HT1080 (cell line): Measurements from ENCODE around the gene SOBP. TPM values are rescaled to one million over a fixed set of nuclear protein-coding genes. Genes with fewer than 3 reads are reported as not detected.

Experiments used
- DNase-seq: peaks from one replicate; pipeline ENCODE4 v3.0.0-alpha.2; 2015; ENCODE audit warnings: low read depth
- total RNA-seq: library from RNA; depleted of rRNA; stranded (reverse); fragments of >200 nt; shearing (Covaris generic); gene quantifications from 2 replicates; pipeline ENCODE4 v1.2.3, GENCODE V29; 2014

The SOBP gene
- total RNA-seq, 1 experiment from 2014 or later = 1.9 TPM

DNA sequence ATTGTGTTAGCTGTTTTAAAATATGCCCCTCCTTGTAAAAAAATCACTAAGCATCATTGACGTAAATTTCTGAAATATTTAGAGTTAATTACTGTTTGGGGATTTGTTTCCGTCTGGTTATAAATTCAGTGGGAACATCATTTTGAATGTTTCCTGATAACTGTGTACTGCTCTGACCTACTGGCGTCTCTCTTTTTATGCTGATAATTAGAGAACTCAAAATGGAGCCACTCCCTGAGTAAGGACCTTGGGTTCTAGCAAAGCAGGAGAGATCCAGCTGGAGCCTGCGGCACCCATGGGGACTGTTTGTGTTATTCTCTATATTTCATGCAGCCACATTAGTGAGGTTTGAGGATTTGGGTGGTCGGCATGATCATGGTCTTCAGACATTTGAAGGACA is 124.9 kb downstream of the SOBP start:
- no peak for DNase-seq

DNA sequence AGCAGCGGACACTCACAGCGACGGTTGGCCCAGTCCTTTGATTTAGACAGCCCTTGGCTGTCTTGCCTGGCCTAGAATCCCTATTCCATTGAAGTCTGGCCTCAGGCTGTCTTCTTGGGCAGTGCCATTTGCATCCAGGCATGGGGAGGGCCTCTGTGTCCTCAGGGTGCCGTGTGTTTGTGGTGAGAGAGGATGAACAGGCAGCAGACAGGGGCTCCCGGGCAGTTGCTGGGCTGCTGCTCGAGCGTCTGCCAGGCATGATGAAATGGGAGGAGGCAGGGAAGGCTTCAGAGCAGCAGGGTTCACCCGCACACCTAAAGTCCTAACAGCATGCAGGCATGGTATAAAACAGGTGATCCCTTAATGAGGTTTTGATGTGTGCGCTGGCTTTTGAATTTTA is 126.9 kb downstream of the SOBP start:
- no peak for DNase-seq

DNA sequence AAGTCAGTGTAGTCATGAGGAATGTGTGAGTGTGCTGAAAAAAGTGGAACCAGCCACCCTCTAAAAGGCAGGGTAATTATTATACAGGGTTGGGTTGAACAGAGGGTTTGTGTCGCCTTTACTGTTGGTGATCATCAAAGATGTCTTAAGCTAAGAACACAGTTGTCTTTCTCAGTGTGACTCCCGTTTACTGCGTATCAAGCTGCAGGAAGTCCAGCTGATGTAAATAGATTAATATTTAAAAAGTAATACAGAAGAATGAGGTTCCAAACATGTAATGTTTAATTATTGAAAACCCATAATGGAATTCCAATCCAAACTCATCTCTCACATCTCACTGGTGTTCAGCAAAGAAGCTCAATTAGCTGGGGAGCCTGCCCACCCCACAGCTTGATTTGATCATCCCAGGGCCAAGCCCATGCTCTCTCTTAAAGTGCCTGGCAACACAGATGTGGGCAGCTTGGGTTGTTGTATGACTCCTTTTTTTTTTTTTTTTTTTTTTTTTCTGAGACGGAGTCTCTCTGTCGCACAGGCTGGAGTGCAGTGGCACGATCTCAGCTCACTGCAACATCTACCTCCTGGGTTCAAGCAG is 127.5 kb downstream of the SOBP start:
- DNase-seq = no peak

DNA sequence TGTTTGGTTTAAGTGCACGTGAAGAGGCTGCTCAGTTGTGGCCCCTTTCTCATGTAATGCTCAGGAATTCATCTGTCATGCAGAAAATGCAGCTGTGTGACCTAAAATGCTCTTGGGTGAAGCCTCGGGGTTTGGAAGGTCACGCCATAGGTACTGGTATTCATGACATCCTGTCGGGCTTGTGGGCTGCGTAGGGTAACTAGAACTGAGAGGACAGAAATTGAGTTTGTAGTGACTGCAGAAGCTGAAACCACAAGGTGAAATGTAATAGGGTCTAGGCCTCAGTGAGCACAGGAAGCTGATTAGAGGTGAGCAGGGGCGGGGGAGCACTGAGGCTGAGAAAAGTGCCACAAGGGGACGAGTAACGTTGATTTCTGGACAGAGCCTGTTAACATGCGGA is 128.8 kb downstream of the SOBP start:
- DNase-seq = no peak

DNA sequence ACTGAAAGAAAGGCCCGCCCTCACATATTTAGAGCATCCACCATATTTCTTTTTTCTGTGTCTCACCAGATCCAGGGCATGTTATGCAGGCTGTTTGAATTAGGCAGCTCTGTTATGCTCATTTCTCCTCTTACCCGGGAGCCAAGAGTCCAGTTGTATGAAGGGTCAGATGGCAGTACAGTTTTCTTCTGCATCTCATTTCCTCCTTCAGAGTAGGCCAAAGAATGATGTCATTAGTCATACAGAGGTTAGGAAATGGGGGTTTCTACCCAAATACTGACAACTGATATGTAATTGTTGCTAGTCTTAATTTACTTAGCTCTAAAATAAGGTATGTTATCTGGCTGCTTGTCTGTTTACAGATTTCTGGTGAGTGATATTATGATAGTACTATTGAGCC is 130.8 kb downstream of the SOBP start:
- peak; percentile 17 for DNase-seq

DNA sequence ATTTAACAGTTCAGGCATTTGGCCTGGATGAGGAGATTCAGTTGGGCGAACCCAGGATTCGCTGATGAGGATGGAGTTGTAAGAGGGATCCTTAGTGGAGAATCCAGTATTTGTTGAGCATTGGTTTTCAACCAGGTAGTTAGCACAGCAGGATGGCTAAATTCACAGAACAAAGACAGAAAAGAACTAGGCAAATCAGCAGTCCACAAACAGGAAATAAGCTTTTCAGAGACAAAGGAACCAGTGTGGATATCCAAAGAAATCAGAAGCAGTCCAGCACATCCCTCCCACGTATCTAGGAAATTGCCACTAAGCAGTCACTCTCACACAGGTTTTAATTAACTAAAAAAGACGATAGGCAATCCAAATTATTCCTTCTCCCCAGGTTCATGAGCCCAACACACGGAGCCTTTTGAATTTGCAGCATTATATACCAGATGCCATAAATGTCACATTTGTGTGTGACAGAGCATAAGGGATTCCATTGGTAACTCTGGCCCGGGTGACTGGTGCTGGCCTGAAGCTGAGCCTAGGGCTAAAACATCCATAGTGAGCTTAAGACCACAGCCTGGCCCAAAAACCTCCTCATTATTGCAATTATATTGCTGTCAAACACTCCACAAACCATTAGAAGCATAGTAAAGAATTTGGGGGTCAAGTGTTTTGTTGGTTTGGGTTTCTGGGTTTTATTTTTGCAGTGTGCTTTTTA is 131.5 kb downstream of the SOBP start:
- DNase-seq = no peak

DNA sequence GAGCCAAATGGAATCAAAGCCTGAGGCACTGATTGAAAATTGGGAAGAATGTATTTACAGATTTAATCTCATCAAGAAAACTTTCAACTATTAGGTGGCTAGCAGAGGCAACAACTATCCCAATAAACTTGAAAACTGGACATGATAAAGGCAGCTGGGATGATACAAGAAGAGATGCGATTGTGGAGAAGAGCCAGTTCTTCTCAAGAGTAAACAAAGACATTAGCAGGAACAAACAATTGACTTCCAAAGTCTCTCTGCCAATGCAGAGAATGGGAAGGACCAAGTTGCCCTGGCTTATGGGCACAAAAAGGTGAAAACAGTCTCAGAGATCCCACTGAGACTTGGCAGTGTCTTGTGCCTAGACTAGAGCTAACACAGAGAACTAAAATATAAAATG is 132.4 kb downstream of the SOBP start:
- DNase-seq = no peak

DNA sequence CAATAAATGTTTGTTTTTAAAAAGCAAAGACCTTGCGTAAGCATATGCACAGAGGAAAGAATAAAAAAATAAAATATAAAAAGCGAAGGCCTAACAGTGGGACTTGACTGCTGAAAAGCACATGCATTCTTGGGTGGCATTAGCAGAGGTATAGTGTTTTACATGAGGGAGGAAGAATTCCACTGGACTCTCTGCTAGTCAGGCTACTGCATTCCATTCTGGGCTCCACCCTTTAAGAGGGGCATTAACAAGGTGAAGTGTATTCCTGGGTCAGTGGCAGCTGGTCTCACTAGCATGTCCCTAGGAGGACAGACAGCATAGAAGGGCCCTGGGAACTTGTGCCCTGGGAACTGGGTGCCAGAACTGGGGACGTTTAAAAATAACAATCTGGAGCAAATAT is 134.1 kb downstream of the SOBP start:
- no peak for DNase-seq

DNA sequence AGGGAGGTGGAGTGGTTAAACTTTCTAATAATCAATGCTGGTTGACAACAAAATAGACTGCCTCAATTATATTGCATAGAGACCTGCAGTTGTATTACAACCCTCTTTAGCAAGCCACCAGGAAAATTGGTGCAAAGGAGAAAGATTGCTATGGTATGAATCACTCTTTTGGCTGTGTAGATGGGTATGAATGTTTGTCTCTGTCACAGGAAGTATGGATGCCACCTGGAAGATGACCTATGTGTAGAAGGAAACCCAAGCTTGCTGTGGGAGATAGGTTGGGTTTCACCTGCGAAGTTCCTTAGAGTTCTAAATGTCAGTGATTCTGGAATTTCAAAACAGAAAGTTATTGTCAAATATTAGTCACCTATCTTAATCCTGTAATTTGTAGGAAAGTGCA is 134.6 kb downstream of the SOBP start:
- peak; percentile 75 for DNase-seq

DNA sequence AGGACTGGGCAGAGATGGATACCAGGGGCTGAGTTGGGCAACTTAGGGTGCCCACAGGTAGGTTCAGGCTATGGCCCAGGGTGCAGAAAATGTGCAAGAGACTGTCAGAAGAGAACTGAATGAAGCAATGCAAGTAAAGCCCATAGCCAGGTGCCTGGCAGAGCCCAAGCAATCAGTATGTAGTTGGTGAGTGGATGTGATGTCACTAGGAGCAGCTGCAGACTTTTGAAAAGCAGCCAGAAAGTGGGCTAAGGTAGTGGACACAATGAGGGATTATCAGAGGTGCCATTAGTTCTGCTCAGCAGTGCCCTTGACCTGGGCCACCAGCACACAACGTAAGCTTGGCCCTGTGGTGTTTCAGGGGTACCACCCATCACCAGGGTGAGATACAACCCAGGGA is 135.3 kb downstream of the SOBP start:
- no peak for DNase-seq

DNA sequence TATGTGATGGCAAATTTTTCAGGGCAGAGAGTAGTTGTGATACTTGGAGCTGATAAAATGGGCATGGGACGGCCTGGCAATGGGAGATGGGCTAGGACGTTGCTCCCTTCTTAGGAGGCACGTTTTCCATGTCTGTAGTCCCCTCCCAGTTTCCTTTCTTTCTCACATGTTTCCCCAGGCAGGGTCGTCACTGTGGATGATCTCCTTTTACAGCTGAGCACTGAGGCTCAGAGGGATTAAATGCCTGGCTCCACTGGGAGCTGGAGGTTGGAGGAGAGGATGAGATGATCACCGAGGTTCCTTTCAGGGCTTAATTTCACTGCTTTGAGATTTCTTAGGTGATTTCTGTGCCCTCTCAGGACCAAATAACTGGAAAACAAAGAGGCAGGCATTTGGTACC is 136.7 kb downstream of the SOBP start:
- no peak for DNase-seq

DNA sequence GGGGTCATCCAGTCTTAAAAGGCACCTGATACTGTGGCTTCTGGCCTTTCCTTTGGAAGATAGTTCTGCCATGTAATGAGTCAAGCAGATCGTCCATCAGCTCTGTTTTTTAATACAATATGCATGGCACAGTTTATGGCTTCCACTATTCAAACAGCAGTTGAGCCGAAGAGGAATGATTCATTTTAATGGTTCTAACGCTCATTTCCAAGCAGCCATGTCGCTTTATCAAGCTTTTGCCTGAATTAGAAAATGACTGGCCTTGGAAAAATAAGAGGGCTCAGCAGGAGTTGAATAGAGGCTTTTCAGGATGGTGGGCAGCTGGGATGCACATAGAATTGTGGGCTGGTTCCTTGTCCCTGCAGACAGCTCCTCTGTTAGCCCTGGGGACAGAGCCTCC is 138.1 kb downstream of the SOBP start:
- no peak for DNase-seq

DNA sequence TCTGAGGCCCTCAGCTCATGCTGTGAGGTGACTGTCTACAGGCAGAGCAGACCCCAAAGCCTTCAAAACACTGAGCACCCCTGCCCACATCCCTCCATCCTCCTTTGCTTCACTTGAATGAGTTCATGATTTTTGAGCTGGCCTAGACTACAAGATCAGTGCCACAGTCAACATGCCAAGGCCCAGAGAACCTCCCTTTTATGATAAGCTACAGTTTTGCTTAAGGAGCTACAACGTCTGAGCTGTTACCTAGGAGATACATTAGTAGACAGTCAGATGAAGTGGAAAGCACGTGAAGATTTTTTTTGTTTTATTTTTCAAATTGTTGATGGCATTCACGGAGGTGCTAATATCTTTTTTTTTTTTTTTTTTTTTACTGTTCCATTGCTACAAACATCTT is 139.0 kb downstream of the SOBP start:
- no peak for DNase-seq

DNA sequence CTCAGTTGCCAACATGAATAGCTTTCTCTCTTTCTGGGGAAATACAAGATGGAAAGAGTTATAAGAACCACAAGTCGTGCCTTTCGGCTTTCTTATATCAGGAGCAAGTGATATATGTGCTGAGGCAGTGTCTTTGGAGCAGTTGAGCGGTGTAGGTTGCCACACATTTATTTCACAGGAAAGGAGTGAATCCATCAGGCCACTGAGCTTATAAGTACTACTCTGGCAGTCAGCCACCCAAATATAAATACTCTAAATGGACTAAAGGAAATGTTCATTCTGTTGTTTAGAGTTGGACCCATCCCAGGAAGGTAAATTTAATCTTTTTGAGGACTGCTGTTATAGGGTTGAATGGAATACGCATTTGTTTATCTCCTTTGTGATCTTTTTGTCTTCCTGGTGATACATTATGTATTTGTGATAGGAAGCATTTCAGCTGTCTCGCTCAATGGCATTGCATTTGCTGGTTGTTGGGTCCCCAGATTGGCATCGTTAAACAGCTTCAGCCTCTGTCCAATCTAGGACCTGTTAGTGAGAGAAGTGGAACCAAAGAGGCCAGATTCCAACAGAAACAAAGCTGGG is 139.7 kb downstream of the SOBP start:
- DNase-seq = no peak

DNA sequence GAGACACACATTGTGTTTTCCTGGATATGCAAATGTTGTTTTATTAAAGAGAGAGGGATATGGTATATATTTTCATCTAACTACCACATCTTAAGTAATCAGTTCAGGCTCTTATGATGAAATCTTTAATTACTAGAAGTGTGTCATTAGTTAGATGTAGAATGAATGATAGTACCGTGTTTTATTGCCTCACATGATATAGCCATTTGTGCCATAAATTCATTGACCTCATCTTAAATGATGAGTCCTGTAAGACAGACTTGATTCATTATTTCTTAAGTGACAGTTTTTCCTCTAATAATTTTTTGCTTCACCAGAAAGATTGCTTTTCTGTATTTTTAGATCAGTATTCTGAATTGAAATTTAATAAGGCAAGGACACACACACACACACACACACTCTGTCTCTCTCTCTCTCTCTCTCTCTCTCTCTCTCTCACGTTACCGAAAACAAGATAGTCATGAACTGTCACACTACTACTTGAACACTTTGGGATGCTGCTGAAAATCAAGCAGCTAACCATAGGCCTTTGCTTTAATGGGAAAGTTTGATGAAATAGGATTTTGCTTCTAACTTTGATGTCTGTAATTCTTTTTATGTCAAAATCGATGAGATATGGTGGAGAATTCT is 140.5 kb downstream of the SOBP start:
- no peak for DNase-seq

DNA sequence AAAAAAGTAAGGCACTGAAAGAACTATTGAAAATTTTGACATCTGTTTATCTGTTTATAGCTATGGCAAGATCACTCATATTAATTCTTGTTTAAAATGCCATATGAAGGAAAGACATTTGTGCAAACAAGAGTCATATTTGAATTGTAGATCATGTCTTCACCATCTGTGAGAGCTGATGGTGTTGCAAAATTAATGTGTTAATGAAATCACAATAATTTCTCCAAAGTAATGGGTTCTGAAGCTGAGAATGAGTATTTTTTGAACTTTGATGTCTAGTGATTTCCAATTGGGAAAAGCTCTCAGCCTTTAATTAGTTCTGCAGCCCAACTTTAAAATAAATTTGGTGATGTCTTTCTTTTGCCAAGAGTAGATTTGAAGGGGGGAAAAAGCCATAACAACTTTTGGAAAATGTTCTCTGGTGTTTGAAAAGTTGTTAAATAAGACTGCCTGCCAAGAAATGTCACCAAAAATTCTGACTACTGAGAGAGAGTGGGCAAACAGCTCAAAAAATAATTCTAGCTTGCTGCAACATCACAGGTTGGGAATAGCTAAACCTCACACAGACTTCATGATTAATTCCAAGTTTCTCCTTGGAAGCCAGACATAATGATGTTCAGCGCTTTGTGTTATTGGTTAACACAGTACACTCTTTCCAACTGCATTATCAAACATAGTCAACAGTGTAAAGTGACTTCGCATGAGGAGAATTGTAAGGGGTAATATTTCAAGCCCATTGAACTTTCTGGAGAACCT is 142.6 kb downstream of the SOBP start:
- DNase-seq = no peak

DNA sequence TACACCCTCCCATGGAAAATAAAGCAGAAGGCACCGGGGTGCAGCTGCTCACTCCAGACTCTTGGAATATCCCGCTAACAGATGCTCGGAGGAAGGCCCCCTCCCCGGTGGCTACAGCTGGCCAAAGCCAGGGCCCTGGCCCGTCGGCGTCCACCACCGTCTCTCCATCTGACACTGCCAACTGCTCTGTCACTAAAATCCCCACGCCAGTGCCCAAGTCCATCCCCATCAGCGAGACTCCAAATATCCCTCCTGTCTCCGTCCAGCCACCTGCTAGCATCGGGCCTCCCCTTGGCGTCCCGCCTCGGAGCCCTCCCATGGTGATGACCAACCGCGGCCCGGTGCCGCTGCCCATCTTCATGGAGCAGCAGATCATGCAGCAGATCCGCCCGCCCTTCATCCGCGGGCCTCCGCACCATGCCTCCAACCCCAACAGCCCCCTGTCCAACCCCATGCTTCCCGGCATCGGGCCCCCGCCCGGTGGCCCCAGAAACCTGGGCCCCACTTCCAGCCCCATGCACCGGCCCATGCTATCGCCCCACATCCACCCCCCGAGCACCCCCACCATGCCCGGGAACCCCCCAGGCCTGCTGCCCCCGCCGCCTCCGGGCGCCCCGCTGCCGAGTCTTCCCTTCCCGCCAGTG is 143.9 kb downstream of the SOBP start:
- DNase-seq = no peak

DNA sequence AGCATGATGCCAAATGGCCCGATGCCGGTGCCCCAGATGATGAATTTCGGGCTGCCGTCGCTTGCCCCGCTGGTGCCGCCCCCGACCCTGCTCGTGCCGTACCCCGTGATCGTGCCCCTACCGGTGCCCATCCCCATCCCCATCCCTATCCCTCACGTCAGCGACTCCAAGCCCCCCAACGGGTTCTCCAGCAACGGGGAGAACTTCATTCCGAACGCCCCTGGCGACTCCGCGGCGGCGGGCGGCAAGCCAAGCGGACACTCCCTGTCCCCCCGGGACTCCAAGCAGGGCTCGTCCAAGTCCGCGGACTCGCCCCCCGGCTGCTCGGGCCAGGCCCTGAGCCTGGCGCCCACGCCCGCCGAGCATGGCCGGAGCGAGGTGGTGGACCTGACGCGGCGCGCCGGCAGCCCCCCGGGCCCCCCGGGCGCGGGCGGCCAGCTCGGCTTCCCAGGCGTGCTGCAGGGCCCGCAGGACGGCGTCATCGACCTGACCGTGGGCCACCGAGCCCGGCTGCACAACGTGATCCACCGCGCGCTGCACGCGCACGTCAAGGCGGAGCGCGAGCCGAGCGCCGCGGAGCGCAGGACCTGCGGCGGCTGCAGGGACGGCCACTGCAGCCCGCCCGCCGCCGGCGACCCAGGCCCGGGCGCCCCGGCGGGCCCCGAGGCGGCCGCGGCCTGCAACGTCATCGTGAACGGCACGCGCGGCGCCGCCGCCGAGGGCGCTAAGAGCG is 144.6 kb downstream of the SOBP start:
- DNase-seq = no peak

DNA sequence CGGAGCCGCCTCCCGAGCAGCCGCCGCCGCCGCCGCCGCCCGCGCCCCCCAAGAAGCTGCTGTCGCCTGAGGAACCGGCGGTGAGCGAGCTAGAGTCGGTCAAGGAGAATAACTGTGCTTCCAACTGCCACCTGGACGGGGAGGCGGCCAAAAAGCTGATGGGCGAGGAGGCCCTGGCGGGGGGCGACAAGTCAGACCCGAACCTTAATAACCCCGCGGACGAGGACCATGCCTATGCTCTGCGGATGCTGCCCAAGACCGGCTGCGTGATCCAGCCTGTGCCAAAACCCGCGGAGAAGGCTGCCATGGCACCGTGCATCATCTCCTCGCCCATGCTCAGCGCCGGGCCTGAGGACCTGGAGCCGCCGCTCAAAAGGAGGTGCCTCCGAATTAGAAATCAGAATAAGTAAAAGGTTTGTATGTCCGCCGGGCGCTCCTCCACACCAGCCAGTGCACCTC is 145.2 kb downstream of the SOBP start:
- DNase-seq = no peak

DNA sequence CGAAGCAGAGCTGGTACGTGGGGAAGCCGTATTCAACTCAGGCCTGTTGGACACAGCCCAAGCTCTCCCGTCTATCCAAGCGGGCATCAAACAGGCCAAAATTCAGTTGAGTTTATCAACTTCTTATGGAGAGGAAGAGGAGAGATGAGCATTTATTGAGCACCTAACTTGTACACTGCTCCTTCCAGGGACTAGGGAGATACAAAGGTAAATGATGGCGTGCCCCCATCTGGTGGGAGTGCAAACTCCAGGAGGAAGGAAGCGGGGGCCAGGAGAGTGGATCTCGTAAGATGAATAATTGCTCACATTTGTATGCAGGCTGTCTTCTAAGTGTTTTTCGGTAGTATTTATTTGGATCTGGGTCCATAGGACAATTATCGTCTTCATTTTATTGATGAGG is 146.6 kb downstream of the SOBP start:
- no peak for DNase-seq
